GM12892 (cell line): ENCODE measurements around the gene SHC3.

Experiments used
- POLR2A ChIP-seq: IDR thresholded peaks from 2 replicates; pipeline ENCODE4 v1.6.1; 2011; ENCODE audit warnings: low read depth, low read length, control low read depth
- POLR2AphosphoS5 ChIP-seq: IDR thresholded peaks from 2 replicates; pipeline ENCODE4 v1.6.1; 2011; ENCODE audit warnings: low read depth, low read length, control low read depth

DNA sequence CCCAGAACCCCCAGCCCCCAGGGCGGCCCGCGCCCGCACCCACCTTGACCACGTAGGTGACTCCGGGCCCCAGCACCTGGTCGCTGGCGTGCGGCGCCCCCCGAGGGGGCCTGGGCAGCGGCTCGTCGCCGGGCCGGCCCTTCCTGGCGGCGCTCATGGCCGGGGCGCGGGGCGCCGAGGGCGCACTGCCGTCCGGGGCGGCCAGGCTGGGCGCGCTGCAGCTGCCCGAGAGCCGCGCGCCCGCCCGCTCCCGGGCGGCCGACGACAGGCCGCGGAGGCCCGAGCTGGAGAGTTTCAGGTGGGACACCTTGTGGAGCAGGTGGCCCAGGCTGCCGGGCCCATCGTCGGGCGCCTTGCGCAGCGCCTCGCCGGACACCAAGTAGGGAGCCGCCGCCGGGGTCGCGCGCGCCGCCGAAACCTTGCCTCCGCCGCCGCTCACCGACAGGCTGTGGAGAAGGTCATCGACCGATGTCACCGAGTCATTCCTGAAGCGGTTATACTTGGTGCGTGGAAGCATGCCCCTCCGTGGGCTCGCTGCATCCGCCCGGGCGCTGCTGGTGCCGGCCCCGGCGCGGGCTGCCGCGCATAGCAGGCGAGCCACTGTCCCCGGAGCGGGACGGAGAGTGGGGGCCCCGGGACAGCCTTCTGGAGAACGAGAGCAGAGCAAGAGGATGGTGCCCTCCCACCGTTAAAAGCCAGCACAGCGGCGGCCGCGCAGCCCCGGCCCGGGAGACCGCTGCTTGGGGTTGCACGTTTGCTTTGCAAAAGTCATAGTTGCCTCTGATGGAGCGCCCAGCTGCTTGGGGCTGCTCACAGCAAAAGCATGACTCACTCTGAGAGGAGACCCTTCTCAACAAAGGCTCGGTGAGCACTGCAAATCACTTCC, at the start of gene SHC3:
- TF ChIP-seq POLR2A (no peak), POLR2AphosphoS5 (no peak)
